VCaP (cell line): Measurements from ENCODE around the gene ERMARD.

ENCODE experiments used
- H3K27ac ChIP-seq: fragments of 450-650 bp; 2 replicates; pipeline ENCODE4 v1.5.1; 2017
- TF ChIP-seq, protein P1 (sequence below): fragments of 450-650 bp; conservative IDR thresholded peaks from 2 replicates; pipeline ENCODE4 v1.5.1; 2017; ENCODE audit warnings: mild to moderate bottlenecking, moderate library complexity

Gene ERMARD

DNA sequence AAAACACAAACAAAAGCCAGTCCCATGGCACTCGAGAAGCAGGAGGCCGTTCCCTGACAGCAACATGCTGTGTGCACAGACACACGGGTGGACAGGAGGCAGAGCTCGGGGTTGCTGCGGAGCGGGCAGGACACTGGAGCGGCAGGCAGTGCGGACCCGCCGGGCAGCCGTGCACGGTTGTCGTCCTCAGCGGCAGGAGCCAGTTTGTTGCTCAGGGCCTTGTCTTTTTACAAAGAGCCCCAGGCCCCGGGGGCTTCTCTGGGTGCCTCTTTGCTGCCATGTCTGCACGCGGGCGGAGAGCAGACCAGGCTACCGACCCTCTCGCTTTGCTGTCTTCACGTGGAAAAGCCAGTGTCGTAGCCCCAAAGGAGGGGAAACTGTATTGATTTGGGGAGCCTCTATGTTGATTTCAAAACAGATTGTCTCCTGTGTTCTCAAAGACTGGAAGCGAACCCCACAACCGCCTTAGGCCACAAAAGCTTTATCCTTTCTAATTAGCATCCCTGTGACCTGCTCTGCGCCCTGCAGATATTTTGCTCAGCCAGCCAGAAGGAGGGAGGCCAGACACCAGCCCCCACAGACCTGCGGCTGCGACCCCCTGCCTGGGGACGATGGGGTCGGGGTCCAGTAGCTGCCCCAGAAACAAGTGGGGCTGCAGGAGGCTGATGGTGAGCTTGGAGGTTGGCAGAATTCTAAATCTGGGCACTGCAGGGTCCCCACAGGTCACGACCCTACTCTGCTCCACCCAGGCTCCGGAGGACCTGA, 50.2 kb downstream of the ERMARD start:
- peak overlapping the region; percentile 63 for H3K27ac ChIP-seq
- TF ChIP-seq, protein P1, sequence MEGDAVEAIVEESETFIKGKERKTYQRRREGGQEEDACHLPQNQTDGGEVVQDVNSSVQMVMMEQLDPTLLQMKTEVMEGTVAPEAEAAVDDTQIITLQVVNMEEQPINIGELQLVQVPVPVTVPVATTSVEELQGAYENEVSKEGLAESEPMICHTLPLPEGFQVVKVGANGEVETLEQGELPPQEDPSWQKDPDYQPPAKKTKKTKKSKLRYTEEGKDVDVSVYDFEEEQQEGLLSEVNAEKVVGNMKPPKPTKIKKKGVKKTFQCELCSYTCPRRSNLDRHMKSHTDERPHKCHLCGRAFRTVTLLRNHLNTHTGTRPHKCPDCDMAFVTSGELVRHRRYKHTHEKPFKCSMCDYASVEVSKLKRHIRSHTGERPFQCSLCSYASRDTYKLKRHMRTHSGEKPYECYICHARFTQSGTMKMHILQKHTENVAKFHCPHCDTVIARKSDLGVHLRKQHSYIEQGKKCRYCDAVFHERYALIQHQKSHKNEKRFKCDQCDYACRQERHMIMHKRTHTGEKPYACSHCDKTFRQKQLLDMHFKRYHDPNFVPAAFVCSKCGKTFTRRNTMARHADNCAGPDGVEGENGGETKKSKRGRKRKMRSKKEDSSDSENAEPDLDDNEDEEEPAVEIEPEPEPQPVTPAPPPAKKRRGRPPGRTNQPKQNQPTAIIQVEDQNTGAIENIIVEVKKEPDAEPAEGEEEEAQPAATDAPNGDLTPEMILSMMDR, result no peak

GRCh38 chr6:169802790-169803189, 51.4 kb downstream of the ERMARD start:
- no peak overlapping the region for H3K27ac ChIP-seq
- TF ChIP-seq, protein P1, result no peak

DNA sequence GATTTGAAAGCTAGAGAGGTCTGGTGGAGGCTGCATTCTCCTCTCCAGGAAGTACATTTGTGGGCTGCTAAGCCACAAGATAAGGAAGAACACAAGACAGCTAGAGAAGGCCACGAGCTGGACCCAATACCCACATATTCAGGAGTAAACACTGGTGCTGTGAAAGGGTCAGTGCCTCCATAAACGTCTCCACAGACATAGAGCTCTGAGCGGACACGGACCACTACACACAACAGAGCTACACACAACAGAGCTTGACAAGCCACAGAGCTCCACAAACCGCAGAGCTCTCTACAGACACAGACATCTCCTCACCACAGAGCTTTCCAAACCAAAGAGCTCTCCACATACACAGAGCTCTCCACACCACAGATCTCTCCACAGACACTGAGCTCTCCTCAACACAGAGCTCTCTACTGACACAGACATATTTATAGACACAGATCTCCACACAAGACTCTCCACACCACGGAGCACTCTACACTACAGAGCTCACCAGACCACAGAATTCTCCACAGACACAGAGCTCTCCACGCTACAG, 51.9 kb downstream of the ERMARD start:
- TF ChIP-seq, protein P1, result no peak
- no peak overlapping the region for H3K27ac ChIP-seq

- H3K27ac ChIP-seq, result no peak overlapping the region
- TF ChIP-seq, protein P1, result no peak
Measured at GRCh38 chr6:169803816-169804340, 52.5 kb downstream of the ERMARD start.

- TF ChIP-seq, protein P1, result no peak
Measured at GRCh38 chr6:169804427-169804826, 53.0 kb downstream of the ERMARD start.

GRCh38 chr6:169805242-169805838, 53.9 kb downstream of the ERMARD start:
- TF ChIP-seq, protein P1, result no peak
- H3K27ac ChIP-seq, result no peak overlapping the region

More at GRCh38 chr6:169804427-169804826, 53.0 kb downstream of the ERMARD start:
- H3K27ac ChIP-seq, result no peak overlapping the region

DNA sequence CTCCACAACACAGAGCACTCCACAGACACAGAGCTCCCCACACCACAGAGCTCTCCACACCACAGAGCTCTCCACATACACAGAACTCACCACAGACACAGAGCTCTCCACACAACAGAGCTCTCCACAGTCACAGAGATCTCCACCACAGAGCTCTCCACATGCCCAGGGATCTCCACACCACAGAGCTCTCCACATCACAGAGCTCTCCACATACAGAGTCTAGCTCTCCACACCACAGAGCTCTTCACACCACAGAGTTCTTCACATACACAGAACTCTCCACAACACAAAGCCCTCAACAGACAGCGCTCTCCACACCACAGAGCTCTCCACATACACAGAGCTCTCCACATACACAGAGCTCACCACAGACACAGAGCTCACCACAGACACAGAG, 55.3 kb downstream of the ERMARD start:
- TF ChIP-seq, protein P1, result no peak
- H3K27ac ChIP-seq, result no peak overlapping the region
